CD4-positive, alpha-beta T cell (primary cell): ENCODE data around the gene CFAP410. TPM values are rescaled to one million over a fixed set of nuclear protein-coding genes. Genes with fewer than 3 reads are reported as not detected.

Experiments used
- ATAC-seq: fragments of 200-7000 bp; cut with Tn5 transposase; one replicate; pipeline ENCODE4 v1.10.0; 2022; ENCODE audit warnings: mild to moderate bottlenecking; ENCODE audit not compliant: poor library complexity
- CTCF ChIA-PET: fragments of 350-600 bp; sonication (Branson Sonifier 250); formaldehyde crosslinking; loops from one replicate; lab custom pipeline; 2021; ENCODE audit warnings: antibody characterized with exemption, inconsistent platforms; lab: Charles Lee
- POLR2A ChIA-PET: fragments of 350-600 bp; sonication (Branson Sonifier 250); formaldehyde crosslinking; loops from one replicate; lab custom pipeline; 2021; ENCODE audit warnings: antibody characterized with exemption, inconsistent platforms; lab: Charles Lee
- DNase-seq, 14 experiments: peaks; one replicate each; pipeline ENCODE4 v3.0.0-alpha.2; 2013 to 2020; ENCODE audit warnings: mixed read lengths in 2 of 14
- H3K27ac ChIP-seq, 2 donors: one replicate each; pipeline versions ENCODE4 v1.5.1 to v1.7.0; 2013; ENCODE audit warnings: low read length in 2 of 2, low read depth in 1 of 2, mild to moderate bottlenecking in 1 of 2
- H3K27me3 ChIP-seq, 2 experiments: 1 replicate in 1 of 2; 2 replicates in 1 of 2; pipeline versions ENCODE4 v1.6.1 to v1.7.0; 2013; ENCODE audit warnings: low read length in 2 of 2, control low read depth in 1 of 2, mild to moderate bottlenecking in 1 of 2, moderate library complexity in 1 of 2; ENCODE audit not compliant: insufficient read depth in 2 of 2, control insufficient read depth in 1 of 2
- H3K36me3 ChIP-seq: one replicate; pipeline ENCODE4 v1.6.1; 2013; ENCODE audit warnings: low read length, control low read depth; ENCODE audit not compliant: insufficient read depth
- H3K4me1 ChIP-seq: one replicate; pipeline ENCODE4 v1.6.1; 2013; ENCODE audit warnings: low read length, control low read depth; ENCODE audit not compliant: insufficient read depth
- H3K4me3 ChIP-seq: one replicate; pipeline ENCODE4 v1.5.1; 2013; ENCODE audit warnings: mild to moderate bottlenecking, low read length, moderate library complexity
- H3K9me3 ChIP-seq, 2 experiments: 1 replicate in 1 of 2; 2 replicates in 1 of 2; pipeline versions ENCODE4 v1.6.1 to v1.7.0; 2013; ENCODE audit warnings: low read length in 2 of 2, mild to moderate bottlenecking in 2 of 2, control low read depth in 1 of 2, moderate library complexity in 1 of 2; ENCODE audit not compliant: control insufficient read depth in 1 of 2, insufficient read depth in 1 of 2
- H3K27ac Mint-ChIP-seq: one replicate; pipeline ENCODE4 v1.8.0; 2020; ENCODE audit warnings: mixed read lengths
- H3K27me3 Mint-ChIP-seq: one replicate; pipeline ENCODE4 v1.8.0; 2021; ENCODE audit warnings: mixed read lengths
- H3K36me3 Mint-ChIP-seq: one replicate; pipeline ENCODE4 v1.8.0; 2021; ENCODE audit warnings: low read depth, mixed read lengths
- H3K4me1 Mint-ChIP-seq: one replicate; pipeline ENCODE4 v1.8.0; 2021; ENCODE audit warnings: low read depth, mixed read lengths
- H3K4me3 Mint-ChIP-seq: one replicate; pipeline ENCODE4 v1.8.0; 2020; ENCODE audit warnings: mild to moderate bottlenecking, mixed read lengths
- H3K9me3 Mint-ChIP-seq: one replicate; pipeline ENCODE4 v1.8.0; 2020; ENCODE audit warnings: mixed read lengths
- intact Hi-C, 2 experiments: fragments of 100-400 bp; cut with DNase I in 1 of 2; cut with micrococcal nuclease in 1 of 2; formaldehyde crosslinking; loops; one replicate each; pipeline versions ENCODE4 v1.15.1 to v1.9.0; 2023 to 2025; cut with DNase I, micrococcal nuclease
- total RNA-seq, 174 experiments: library from RNA in 2 of 174; stranded (reverse) in 2 of 174; gene quantifications; one replicate each; pipeline ENCODE4 v1.2.3 and lab custom pipeline; 2021 to 2026
- TF ChIP-seq, protein P1 (sequence below): fragments of 200-600 bp; IDR thresholded peaks from one replicate; pipeline ENCODE4 v1.8.0; 2022; ENCODE audit warnings: antibody characterized with exemption, mild to moderate bottlenecking

The CFAP410 gene
- total RNA-seq, 2 experiments from 2014 or later = 50.1 to 51.6 TPM

GRCh38 chr21:44314128-44314527 lies 25.1 kb downstream of the CFAP410 start:
- intact Hi-C loops = no loop called here
- H3K36me3 Mint-ChIP-seq = peaks cover 37% of the 10 kb centered on the region
- peaks cover 83% of the 10 kb centered on the region for H3K36me3 ChIP-seq

DNA sequence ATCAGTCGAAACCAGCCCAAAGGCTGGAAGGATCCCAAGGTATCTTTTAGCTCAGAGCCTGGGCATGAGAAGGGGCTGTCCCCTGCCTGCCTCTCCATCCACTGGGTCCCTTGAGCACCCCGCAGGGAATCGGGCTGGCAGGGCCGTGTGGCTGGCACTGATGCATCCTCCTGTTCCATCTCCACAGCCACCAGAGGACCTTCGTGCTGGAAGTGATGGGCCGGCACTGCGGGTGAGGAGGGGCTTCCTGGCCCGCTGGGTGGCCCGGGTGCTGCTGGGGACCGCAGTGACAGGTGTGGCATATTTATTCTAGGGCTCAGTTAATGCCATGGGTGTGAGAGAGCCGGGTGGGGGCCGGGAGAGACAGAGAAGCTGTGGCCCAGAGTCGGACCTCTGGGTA lies 25.7 kb downstream of the CFAP410 start:
- intact Hi-C loops = no loop called here
- H3K9me3 Mint-ChIP-seq = no peaks in the 10 kb centered on the region
- H3K27me3 Mint-ChIP-seq = no peaks in the 10 kb centered on the region
- Histone ChIP-seq H3K36me3 (peaks cover 79% of the 10 kb centered on the region), H3K9me3 (no peaks in the 10 kb centered on the region), H3K27ac (no peak overlapping the region), H3K4me3 (no peak overlapping the region), H3K4me1 (no peaks in the 10 kb centered on the region), H3K27me3 (no peaks in the 10 kb centered on the region)
- no peak overlapping the region for H3K27ac Mint-ChIP-seq
- ChIA-PET POLR2A (no interaction called here), CTCF (no interaction called here)
- ATAC-seq (no peak), DNase-seq (no peak)
- TF ChIP-seq, protein P1, sequence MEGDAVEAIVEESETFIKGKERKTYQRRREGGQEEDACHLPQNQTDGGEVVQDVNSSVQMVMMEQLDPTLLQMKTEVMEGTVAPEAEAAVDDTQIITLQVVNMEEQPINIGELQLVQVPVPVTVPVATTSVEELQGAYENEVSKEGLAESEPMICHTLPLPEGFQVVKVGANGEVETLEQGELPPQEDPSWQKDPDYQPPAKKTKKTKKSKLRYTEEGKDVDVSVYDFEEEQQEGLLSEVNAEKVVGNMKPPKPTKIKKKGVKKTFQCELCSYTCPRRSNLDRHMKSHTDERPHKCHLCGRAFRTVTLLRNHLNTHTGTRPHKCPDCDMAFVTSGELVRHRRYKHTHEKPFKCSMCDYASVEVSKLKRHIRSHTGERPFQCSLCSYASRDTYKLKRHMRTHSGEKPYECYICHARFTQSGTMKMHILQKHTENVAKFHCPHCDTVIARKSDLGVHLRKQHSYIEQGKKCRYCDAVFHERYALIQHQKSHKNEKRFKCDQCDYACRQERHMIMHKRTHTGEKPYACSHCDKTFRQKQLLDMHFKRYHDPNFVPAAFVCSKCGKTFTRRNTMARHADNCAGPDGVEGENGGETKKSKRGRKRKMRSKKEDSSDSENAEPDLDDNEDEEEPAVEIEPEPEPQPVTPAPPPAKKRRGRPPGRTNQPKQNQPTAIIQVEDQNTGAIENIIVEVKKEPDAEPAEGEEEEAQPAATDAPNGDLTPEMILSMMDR = no peak
- H3K36me3 Mint-ChIP-seq = peaks cover 42% of the 10 kb centered on the region
- no peak overlapping the region for H3K4me3 Mint-ChIP-seq
- peaks cover 5% of the 10 kb centered on the region for H3K4me1 Mint-ChIP-seq

More at GRCh38 chr21:44314128-44314527, 25.1 kb downstream of the CFAP410 start:
- Mint-ChIP-seq H3K27me3 (no peaks in the 10 kb centered on the region), H3K4me1 (peaks cover 5% of the 10 kb centered on the region), H3K9me3 (no peaks in the 10 kb centered on the region), H3K27ac (no peak overlapping the region), H3K4me3 (no peak overlapping the region)
- no peaks in the 10 kb centered on the region for H3K27me3 ChIP-seq
- no peaks in the 10 kb centered on the region for H3K4me1 ChIP-seq
- no peak overlapping the region for H3K4me3 ChIP-seq
- no peaks in the 10 kb centered on the region for H3K9me3 ChIP-seq
- no peak for DNase-seq
- ChIA-PET CTCF (no interaction called here), POLR2A (no interaction called here)
- no peak overlapping the region for H3K27ac ChIP-seq
- TF ChIP-seq, protein P1 = no peak
- ATAC-seq = no peak

- Histone ChIP-seq H3K27ac (no peak overlapping the region), H3K27me3 (no peaks in the 10 kb centered on the region), H3K9me3 (no peaks in the 10 kb centered on the region), H3K36me3 (peaks cover 86% of the 10 kb centered on the region), H3K4me3 (no peak overlapping the region), H3K4me1 (peaks cover 4% of the 10 kb centered on the region)
- H3K9me3 Mint-ChIP-seq = no peaks in the 10 kb centered on the region
- H3K36me3 Mint-ChIP-seq = peaks cover 44% of the 10 kb centered on the region
- DNase-seq (no peak), ATAC-seq (no peak)
- H3K27ac Mint-ChIP-seq = no peak overlapping the region
- no peaks in the 10 kb centered on the region for H3K27me3 Mint-ChIP-seq
- peaks cover 5% of the 10 kb centered on the region for H3K4me1 Mint-ChIP-seq
- CTCF ChIA-PET = no interaction called here
- TF ChIP-seq, protein P1 = no peak
- H3K4me3 Mint-ChIP-seq = no peak overlapping the region
- POLR2A ChIA-PET = no interaction called here
- intact Hi-C loops = no loop called here
Measured at GRCh38 chr21:44312716-44313115, 26.5 kb downstream of the CFAP410 start.
